ENCODE data around the gene LRRC27.

GRCh38 chr10:132385389-132385667, 53.3 kb downstream of the LRRC27 start:
- TF ChIP-seq CTCF (IDR thresholded peaks at IDR 0.05): no peak
- no peak for TF ChIP-seq POLR2A (IDR thresholded peaks at IDR 0.05)
- TF ChIP-seq EP300 (IDR thresholded peaks at IDR 0.05): no peak
